ENCODE measurements around the gene PXK.

The PXK gene

DNA sequence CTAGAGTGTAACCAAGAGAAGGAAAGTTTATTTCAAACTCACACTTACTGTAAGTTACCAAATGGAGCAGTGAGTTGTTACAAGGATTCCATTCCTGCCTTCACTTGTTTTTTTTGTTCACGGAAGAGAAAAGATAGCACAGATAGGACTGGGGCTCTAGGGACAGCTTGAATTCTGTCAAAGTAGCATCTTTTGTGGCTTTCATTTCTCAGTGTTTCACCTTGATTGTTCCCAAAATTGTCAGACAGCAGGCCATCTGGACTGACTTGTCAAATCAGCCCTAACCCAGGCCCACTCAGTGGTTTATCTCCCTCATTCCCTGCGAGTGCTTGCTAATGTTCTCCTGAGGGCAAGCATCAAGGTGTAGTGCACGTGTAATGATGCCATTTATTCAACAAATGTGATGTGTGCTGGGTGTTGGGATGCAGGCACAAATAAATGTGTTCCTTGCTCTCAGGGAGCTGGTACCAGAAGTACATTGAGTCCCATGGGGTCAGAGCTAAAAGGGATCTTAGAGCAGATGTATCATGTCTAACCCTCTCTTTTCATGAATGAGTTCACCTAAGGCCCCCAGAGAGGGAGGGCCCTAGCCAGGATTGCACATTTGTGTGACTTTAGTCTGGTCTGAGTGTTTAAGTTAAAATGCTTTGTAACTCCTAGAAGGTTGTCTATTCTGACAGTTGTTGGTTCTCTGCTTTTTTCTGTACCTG lies 51.8 kb downstream of the PXK start:
- H3K4me3 ChIP-seq (ENCODE audit: control insufficient read depth, low read depth, low read length) = no peak overlapping the region
- DNase-seq (ENCODE audit: low read depth) = no peak
- TF ChIP-seq, protein P1, sequence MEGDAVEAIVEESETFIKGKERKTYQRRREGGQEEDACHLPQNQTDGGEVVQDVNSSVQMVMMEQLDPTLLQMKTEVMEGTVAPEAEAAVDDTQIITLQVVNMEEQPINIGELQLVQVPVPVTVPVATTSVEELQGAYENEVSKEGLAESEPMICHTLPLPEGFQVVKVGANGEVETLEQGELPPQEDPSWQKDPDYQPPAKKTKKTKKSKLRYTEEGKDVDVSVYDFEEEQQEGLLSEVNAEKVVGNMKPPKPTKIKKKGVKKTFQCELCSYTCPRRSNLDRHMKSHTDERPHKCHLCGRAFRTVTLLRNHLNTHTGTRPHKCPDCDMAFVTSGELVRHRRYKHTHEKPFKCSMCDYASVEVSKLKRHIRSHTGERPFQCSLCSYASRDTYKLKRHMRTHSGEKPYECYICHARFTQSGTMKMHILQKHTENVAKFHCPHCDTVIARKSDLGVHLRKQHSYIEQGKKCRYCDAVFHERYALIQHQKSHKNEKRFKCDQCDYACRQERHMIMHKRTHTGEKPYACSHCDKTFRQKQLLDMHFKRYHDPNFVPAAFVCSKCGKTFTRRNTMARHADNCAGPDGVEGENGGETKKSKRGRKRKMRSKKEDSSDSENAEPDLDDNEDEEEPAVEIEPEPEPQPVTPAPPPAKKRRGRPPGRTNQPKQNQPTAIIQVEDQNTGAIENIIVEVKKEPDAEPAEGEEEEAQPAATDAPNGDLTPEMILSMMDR (conservative IDR thresholded peaks at IDR 0.05; ENCODE audit: control insufficient read depth, insufficient read depth, low read depth, low read length) = no peak

DNA sequence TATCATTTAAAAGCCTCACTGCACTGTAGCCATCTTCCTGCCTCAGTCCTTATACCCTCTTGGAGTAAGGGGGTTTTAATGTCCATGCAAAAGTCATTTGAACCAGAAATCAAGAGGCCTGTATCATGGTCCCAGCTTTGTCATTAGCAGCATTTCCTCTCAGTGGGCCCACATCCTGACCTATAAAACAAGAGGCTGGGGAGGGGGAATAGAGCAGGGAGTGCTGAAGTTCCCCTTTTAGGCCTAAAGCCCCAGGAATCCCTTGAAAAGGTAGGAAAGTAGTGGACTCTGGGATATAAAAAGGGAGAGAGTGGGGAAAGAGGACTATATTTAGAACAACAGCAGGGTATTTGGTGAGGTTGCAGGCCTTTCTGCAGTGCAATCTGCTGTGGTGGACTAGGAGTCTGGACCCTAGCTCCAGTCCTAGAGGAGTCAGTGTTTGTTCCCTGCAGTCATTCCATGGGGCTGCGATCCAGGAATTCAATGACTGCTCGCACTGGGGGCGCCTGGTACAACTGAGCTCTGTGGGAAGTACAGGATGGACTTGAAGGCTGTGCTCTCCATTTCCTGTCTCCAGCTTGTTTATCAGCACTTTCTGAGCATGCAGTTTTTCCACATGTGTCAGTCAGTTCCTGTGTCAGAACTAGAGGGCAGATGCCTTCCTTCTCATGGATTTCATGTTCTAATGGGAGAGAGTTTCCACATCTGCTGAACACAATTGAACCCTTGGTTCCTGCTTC lies 54.1 kb downstream of the PXK start:
- H3K4me3 ChIP-seq (ENCODE audit: control insufficient read depth, low read depth, low read length) = no peak overlapping the region
- TF ChIP-seq, protein P1 (conservative IDR thresholded peaks at IDR 0.05; ENCODE audit: control insufficient read depth, insufficient read depth, low read depth, low read length) = no peak
- peak; percentile 84 for DNase-seq (ENCODE audit: low read depth)

DNA sequence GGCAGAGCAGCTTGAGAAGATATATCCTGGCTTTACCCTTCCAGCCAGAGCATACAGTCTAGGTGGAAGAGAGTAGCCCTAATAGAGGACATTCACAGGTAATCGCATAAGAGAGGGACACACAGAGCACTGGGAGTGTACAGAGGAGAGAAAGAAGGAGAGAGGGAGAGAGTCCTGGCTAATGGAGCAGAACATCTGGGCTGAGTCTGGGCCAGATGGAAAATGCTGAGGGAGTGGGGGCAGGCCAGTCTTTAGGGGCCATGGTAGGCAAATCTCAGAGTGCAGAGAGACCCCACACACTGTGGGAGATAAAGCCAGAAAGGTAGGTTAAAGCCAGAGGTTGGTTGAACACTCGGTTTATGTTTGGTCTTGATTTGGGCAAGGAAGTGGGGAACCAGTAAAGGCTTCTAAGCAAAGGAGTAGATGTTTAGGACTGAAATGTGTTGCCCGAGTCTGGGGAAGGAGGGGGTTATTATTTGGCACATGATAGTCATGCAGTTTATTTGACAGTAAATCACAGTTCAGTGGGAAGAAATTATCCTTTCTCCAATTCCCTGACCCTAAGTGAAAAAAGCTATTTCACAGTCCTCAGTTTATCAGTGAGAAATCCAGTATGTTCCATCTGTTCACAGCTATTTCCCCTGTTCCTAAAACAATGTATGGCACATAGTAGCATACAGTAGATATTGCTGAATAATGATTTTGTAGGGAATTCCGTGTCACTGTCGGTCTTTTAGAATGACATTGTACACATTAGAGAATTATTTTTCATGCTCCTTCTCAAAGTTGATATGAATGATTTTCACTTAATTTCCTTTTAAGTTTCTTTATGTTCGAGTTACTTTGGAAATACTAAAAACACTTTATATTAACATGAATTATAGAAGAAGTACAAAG lies 55.2 kb downstream of the PXK start:
- H3K4me3 ChIP-seq (ENCODE audit: control insufficient read depth, low read depth, low read length) = no peak overlapping the region
- DNase-seq (ENCODE audit: low read depth) = no peak
- TF ChIP-seq, protein P1 (conservative IDR thresholded peaks at IDR 0.05; ENCODE audit: control insufficient read depth, insufficient read depth, low read depth, low read length) = no peak

DNA sequence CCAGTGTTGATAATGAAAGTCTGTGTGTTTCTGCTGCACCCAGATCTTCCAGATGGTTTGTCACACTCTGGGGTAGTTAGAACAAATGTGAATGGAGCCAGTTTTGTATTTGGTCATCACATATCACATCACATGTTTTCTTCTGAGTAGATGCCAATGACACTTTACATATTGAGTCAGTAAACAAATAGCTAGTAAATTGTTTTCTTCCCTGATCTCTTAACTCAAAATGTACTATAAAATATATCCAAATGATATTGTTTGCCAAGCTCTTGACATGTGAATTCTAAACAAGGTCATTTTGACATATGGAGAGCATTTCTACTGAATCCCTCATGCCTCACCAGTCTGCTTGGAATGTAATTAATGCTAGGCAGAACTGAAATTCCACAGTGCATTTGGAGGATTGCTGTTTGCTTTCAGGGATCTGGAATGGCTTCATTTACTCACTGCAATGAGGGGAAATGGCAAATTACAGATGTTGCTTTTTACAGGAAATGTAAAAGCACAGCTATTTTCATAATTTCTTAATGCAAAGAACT lies 55.9 kb downstream of the PXK start:
- H3K4me3 ChIP-seq (ENCODE audit: control insufficient read depth, low read depth, low read length) = no peak overlapping the region
- TF ChIP-seq, protein P1 (conservative IDR thresholded peaks at IDR 0.05; ENCODE audit: control insufficient read depth, insufficient read depth, low read depth, low read length) = no peak
- peak; percentile 83 for DNase-seq (ENCODE audit: low read depth)

DNA sequence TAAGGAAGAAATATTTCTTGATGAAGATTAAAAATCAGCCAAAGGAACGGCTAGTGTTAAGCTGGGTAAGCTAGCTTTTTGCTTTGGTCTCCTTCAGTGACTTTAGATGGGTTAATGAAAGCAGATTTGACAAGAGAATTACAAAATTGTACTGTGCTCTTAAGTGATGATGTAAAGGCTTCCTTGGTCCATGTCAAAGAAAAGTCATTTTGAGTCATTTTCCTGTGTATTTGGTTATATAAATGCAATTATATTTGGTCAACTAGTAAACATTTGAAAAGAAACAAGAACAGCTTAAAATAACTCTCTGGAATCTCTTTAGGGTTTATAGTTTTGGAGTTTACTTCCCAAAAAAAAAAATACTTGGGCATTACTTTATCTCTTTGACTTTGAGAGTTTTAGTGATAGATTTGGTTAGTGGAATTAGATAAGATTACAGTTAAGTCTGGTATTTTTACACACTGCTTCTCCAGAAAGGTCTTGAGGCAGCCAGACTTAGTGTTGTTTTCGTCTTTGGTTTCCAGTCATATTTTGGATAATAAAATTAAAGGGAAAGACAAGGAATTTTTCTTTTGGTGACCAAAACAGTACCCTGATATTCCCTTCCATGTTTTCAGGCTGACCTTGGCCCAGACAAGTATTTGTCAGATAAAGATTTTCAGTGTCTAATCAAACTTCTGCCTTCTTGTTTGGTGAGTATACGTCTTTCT lies 58.6 kb downstream of the PXK start:
- H3K4me3 ChIP-seq (ENCODE audit: control insufficient read depth, low read depth, low read length) = no peak overlapping the region
- peak; percentile 30 for DNase-seq (ENCODE audit: low read depth)
- TF ChIP-seq, protein P1 (conservative IDR thresholded peaks at IDR 0.05; ENCODE audit: control insufficient read depth, insufficient read depth, low read depth, low read length) = no peak

DNA sequence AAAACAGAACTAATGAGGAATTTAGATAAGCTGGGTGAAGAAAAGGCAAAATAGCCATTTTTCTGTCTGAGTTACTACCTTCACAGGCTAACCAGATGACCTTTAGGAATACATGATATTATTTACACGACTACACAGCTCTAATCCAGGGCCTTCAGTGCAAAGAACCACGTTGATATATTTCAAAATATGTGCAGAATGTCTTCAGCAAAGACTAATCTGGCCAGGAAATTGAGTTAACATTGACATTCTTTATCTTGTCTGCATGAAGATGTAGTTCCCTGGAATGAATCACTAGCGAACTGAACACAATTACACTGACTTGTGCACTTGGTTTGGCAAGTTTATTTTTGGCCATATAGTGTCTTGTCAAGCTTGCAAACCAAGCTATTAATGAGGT lies 59.5 kb downstream of the PXK start:
- peak; percentile 19 for DNase-seq (ENCODE audit: low read depth)
- TF ChIP-seq, protein P1 (conservative IDR thresholded peaks at IDR 0.05; ENCODE audit: control insufficient read depth, insufficient read depth, low read depth, low read length) = no peak

More for the DNA sequence above, 59.5 kb downstream of the PXK start:
- no peak overlapping the region for H3K4me3 ChIP-seq (ENCODE audit: control insufficient read depth, low read depth, low read length)
